IMR-90 (cell line): ENCODE data around the gene PLCB4. TPM values are rescaled to one million over a fixed set of nuclear protein-coding genes. Genes with fewer than 3 reads are reported as not detected.
A peak's percentile ranks its signal among the peaks of the same experiment; 100 is the strongest.

Experiments
- ATAC-seq: fragments of 200-7000 bp; cut with Tn5 transposase; 2 replicates; pipeline ENCODE4 v1.9.1; 2020; ENCODE audit warnings: low read depth, mild to moderate bottlenecking, moderate library complexity
- BruUV-seq: library from RNA; stranded (reverse); fragments of 400-500 nt; replicated peaks from 2 replicates; lab custom pipeline; 2021; lab: Mats Ljungman, UMichigan
- CTCF ChIA-PET: fragments of 300-600 bp; formaldehyde crosslinking; extraction: SDS; loops from one replicate; lab custom pipeline; 2021; ENCODE audit warnings: antibody characterized with exemption; lab: Yijun Ruan, JAX
- POLR2A ChIA-PET: fragments of 300-600 bp; sonication (Branson Sonifier 250); formaldehyde crosslinking; loops from one replicate; lab custom pipeline; 2022; ENCODE audit warnings: antibody characterized with exemption; ENCODE audit not compliant: unreplicated experiment; lab: Charles Lee
- DNase-seq: peaks from one replicate; pipeline ENCODE4 v3.0.0; 2013
- H2AFZ ChIP-seq: replicated peaks from 2 replicates; pipeline ENCODE3; 2013; ENCODE audit warnings: low read length, mild to moderate bottlenecking; ENCODE audit not compliant: poor library complexity
- H2AK5ac ChIP-seq: 2 replicates; pipeline ENCODE4 v1.6.1; 2013; ENCODE audit warnings: low read depth, low read length, inconsistent platforms
- H2AK9ac ChIP-seq: replicated peaks from 2 replicates; pipeline ENCODE3; 2013; ENCODE audit warnings: mild to moderate bottlenecking, low read depth, low read length, moderate library complexity; ENCODE audit not compliant: poor library complexity
- H2BK120ac ChIP-seq: 2 replicates; pipeline ENCODE4 v1.6.1; 2013; ENCODE audit warnings: low read depth, low read length, inconsistent platforms
- H2BK15ac ChIP-seq: 3 replicates; pipeline ENCODE4 v1.6.1; 2013; ENCODE audit warnings: low read depth, low read length, inconsistent platforms
- H2BK20ac ChIP-seq: 2 replicates; pipeline ENCODE4 v1.6.1; 2013; ENCODE audit warnings: low read depth, mild to moderate bottlenecking, inconsistent platforms, low read length, moderate library complexity
- H2BK5ac ChIP-seq: 2 replicates; pipeline ENCODE4 v1.6.1; 2013; ENCODE audit warnings: mild to moderate bottlenecking, low read depth, low read length, inconsistent platforms; ENCODE audit not compliant: poor library complexity, severe bottlenecking
- H3K14ac ChIP-seq: replicated peaks from 2 replicates; pipeline ENCODE4 v1.6.1; 2013; ENCODE audit warnings: low read depth, low read length, inconsistent platforms
- H3K18ac ChIP-seq: 2 replicates; pipeline ENCODE4 v1.6.1; 2013; ENCODE audit warnings: low read depth, low read length, control low read depth
- H3K23ac ChIP-seq: 2 replicates; pipeline ENCODE4 v1.6.1; 2013; ENCODE audit warnings: low read depth, low read length, inconsistent platforms
- H3K27ac ChIP-seq: 2 replicates; pipeline ENCODE4 v1.5.1; 2013; ENCODE audit warnings: mild to moderate bottlenecking, control low read depth, low read length; ENCODE audit not compliant: insufficient read depth
- H3K27me3 ChIP-seq: 2 replicates; pipeline ENCODE4 v1.6.1; 2013; ENCODE audit warnings: low read length; ENCODE audit not compliant: control insufficient read depth, insufficient read depth
- H3K36me3 ChIP-seq: 2 replicates; pipeline ENCODE4 v1.6.1; 2013; ENCODE audit warnings: low read length, mixed read lengths; ENCODE audit not compliant: control insufficient read depth, insufficient read depth
- H3K4ac ChIP-seq: 2 replicates; pipeline ENCODE4 v1.6.1; 2013; ENCODE audit warnings: low read depth, low read length, inconsistent platforms
- H3K4me1 ChIP-seq: 2 replicates; pipeline ENCODE4 v1.6.1; 2013; ENCODE audit warnings: low read length, mixed read lengths; ENCODE audit not compliant: control insufficient read depth, insufficient read depth
- H3K4me2 ChIP-seq: 2 replicates; pipeline ENCODE4 v1.6.1; 2013; ENCODE audit warnings: low read depth, mild to moderate bottlenecking, control low read depth, low read length, moderate library complexity
- H3K4me3 ChIP-seq: 2 replicates; pipeline ENCODE4 v1.5.1; 2013; ENCODE audit warnings: low read depth, mild to moderate bottlenecking, control low read depth, low read length, moderate library complexity; ENCODE audit not compliant: insufficient read depth
- H3K56ac ChIP-seq: 2 replicates; pipeline ENCODE4 v1.6.1; 2013; ENCODE audit warnings: low read length, inconsistent platforms; ENCODE audit not compliant: insufficient read depth; ENCODE audit errors: extremely low read depth
- H3K79me1 ChIP-seq, 2 experiments: 2 replicates each; pipeline ENCODE4 v1.6.1; 2013; ENCODE audit warnings: low read length in 2 of 2, inconsistent platforms in 1 of 2, low read depth in 1 of 2
- H3K9ac ChIP-seq: 2 replicates; pipeline ENCODE4 v1.6.1; 2013; ENCODE audit warnings: low read depth, low read length, control low read depth
- H3K9me1 ChIP-seq: 2 replicates; pipeline ENCODE4 v1.6.1; 2013; ENCODE audit warnings: low read length, inconsistent platforms; ENCODE audit not compliant: insufficient read depth
- H3K9me3 ChIP-seq: 2 replicates; pipeline ENCODE4 v1.6.1; 2013; ENCODE audit warnings: low read length; ENCODE audit not compliant: control insufficient read depth, insufficient read depth
- H4K20me1 ChIP-seq: 2 replicates; pipeline ENCODE4 v1.6.1; 2013; ENCODE audit warnings: low read length, inconsistent platforms; ENCODE audit not compliant: insufficient read depth
- H4K5ac ChIP-seq: 2 replicates; pipeline ENCODE4 v1.6.1; 2013; ENCODE audit warnings: mild to moderate bottlenecking, low read depth, low read length, control low read depth
- H4K8ac ChIP-seq, 2 experiments: 2 replicates each; pipeline ENCODE4 v1.6.1; 2013; ENCODE audit warnings: low read depth in 2 of 2, low read length in 2 of 2, control low read depth in 1 of 2, inconsistent platforms in 1 of 2
- H4K91ac ChIP-seq: 2 replicates; pipeline ENCODE4 v1.6.1; 2013; ENCODE audit warnings: low read depth, low read length, inconsistent platforms; ENCODE audit not compliant: insufficient read depth
- BHLHE40 ChIP-seq: fragments of 150-350 bp; IDR thresholded peaks from 2 replicates; pipeline ENCODE4 v1.6.1; 2016; ENCODE audit warnings: mild to moderate bottlenecking, low read depth, low read length
- CEBPB ChIP-seq: IDR thresholded peaks from 2 replicates; pipeline ENCODE4 v1.6.1; 2012; ENCODE audit warnings: low read depth, low read length, improper control_type of control experiment
- FOS ChIP-seq: fragments of 150-350 bp; IDR thresholded peaks from 2 replicates; pipeline ENCODE4 v1.6.1; 2016; ENCODE audit warnings: low read depth, low read length
- MAFK ChIP-seq: IDR thresholded peaks from 2 replicates; pipeline ENCODE4 v1.6.1; 2012; ENCODE audit warnings: low read depth, low read length, improper control_type of control experiment
- POLR2A ChIP-seq: IDR thresholded peaks from 2 replicates; pipeline ENCODE4 v1.6.1; 2012; ENCODE audit warnings: mild to moderate bottlenecking, low read depth, low read length
- WGBS, 2 experiments: methylation state at CpG; one replicate each; pipeline versions ENCODE4 v1.1.5 to v1.1.7; 2013; ENCODE audit warnings: missing lambda C conversion rate in 2 of 2; ENCODE audit not compliant: insufficient read length in 1 of 2; ENCODE audit errors: extremely low coverage in 2 of 2; 5-methylcytosine and 5-hydroxymethylcytosine counted together
- dilution Hi-C: fragments of 300-500 bp; cut with HindIII; formaldehyde crosslinking; loops from one replicate; pipeline ENCODE4 v1.14.3; 2018; ENCODE audit warnings: low sequenced_read_pairs; ENCODE audit not compliant: unreplicated experiment
- in situ Hi-C: fragments of 300-500 bp; cut with MboI; formaldehyde crosslinking; loops from 3 replicates; pipeline ENCODE4 v1.14.3; 2019; ENCODE audit warnings: low sequenced_read_pairs, inconsistent platforms, mixed read lengths
- intact Hi-C: fragments of 100-400 bp; cut with micrococcal nuclease; formaldehyde crosslinking; loops from 2 replicates; pipeline ENCODE4 v1.10.0; 2022
- polyA plus RNA-seq, 3 experiments: library from polyadenylated mRNA; depleted of rRNA; stranded (reverse); fragments of >200 nt; gene quantifications; 2 replicates each; pipeline ENCODE4 v1.2.3, GENCODE V29; 2012; ENCODE audit warnings: low replicate concordance in 1 of 3
- total RNA-seq: library from RNA; depleted of rRNA; stranded (reverse); fragments of >200 nt; gene quantifications from 2 replicates; pipeline ENCODE4 v1.2.3, GENCODE V29; 2012
- TF ChIP-seq, protein P1 (sequence below): fragments of 150-350 bp; IDR thresholded peaks from 2 replicates; pipeline ENCODE4 v1.6.1; 2017; ENCODE audit warnings: mild to moderate bottlenecking, antibody characterized with exemption, low read length, low read depth
- TF ChIP-seq, protein P2 (sequence below): fragments of 150-350 bp; IDR thresholded peaks from 2 replicates; pipeline ENCODE4 v1.6.1; 2016; ENCODE audit warnings: low read depth, mild to moderate bottlenecking, low read length, moderate library complexity, borderline replicate concordance
- TF ChIP-seq, protein P3 (sequence below): conservative IDR thresholded peaks from 2 replicates; pipeline ENCODE4 v1.5.1; 2012; ENCODE audit warnings: mild to moderate bottlenecking, low read depth, low read length, improper control_type of control experiment

Gene PLCB4
- total and polyA plus RNA-seq, 2 of the 4 experiments (the other 2 are of a cell fraction): 12.5 to 24.0 TPM

DNA sequence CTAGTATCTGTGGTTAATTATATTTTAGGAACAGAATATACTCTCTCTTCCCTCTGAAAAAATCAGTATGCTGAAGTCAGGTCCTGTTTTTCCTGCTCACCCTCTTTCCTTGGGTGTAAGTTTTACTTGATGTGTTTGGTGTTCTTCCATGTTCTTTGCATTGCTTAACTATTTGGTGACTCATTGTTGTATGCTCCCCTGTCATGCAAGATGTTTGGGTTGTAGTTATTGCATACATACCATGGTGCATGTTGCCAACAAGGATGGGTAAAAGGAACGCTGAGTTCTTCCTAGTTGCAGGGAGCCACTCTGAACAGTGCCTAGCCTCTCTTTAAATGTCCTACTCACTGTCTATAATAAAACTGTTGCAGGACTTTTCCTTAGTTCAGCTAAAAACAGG, 237.6 kb downstream of the PLCB4 start:
- H4K20me1 ChIP-seq: no peaks in the 10 kb centered on the region
- no peak overlapping the region for H2AK9ac ChIP-seq
- peaks cover 4% of the 10 kb centered on the region; the same call in 1 of the 2 replicates for H3K9me1 ChIP-seq
- H3K27ac ChIP-seq: no peak overlapping the region
- DNase-seq (peak; percentile 93), ATAC-seq (peak; percentile 88)
- no peak overlapping the region for H3K18ac ChIP-seq
- no peak overlapping the region for H4K5ac ChIP-seq
- no peak overlapping the region for H3K4me2 ChIP-seq
- H2BK20ac ChIP-seq: peak overlapping the region; percentile 28; the same call in 1 of the 2 replicates
- no peaks in the 10 kb centered on the region for H3K27me3 ChIP-seq
- TF ChIP-seq, protein P1, sequence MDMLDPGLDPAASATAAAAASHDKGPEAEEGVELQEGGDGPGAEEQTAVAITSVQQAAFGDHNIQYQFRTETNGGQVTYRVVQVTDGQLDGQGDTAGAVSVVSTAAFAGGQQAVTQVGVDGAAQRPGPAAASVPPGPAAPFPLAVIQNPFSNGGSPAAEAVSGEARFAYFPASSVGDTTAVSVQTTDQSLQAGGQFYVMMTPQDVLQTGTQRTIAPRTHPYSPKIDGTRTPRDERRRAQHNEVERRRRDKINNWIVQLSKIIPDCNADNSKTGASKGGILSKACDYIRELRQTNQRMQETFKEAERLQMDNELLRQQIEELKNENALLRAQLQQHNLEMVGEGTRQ: no peak
- TF ChIP-seq MAFK (no peak), BHLHE40 (0 out of 2 replicates have a peak, but pooled peaks have one; percentile 24), CEBPB (peak; percentile 99), POLR2A (no peak), FOS (peak; percentile 96)
- TF ChIP-seq, protein P2, sequence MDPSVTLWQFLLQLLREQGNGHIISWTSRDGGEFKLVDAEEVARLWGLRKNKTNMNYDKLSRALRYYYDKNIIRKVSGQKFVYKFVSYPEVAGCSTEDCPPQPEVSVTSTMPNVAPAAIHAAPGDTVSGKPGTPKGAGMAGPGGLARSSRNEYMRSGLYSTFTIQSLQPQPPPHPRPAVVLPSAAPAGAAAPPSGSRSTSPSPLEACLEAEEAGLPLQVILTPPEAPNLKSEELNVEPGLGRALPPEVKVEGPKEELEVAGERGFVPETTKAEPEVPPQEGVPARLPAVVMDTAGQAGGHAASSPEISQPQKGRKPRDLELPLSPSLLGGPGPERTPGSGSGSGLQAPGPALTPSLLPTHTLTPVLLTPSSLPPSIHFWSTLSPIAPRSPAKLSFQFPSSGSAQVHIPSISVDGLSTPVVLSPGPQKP: no peak
- TF ChIP-seq, protein P3, sequence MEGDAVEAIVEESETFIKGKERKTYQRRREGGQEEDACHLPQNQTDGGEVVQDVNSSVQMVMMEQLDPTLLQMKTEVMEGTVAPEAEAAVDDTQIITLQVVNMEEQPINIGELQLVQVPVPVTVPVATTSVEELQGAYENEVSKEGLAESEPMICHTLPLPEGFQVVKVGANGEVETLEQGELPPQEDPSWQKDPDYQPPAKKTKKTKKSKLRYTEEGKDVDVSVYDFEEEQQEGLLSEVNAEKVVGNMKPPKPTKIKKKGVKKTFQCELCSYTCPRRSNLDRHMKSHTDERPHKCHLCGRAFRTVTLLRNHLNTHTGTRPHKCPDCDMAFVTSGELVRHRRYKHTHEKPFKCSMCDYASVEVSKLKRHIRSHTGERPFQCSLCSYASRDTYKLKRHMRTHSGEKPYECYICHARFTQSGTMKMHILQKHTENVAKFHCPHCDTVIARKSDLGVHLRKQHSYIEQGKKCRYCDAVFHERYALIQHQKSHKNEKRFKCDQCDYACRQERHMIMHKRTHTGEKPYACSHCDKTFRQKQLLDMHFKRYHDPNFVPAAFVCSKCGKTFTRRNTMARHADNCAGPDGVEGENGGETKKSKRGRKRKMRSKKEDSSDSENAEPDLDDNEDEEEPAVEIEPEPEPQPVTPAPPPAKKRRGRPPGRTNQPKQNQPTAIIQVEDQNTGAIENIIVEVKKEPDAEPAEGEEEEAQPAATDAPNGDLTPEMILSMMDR: no peak
- H3K9ac ChIP-seq: no peak overlapping the region
- no peak overlapping the region for H4K91ac ChIP-seq
- H2AK5ac ChIP-seq: 0 out of 2 replicates have a peak overlapping the region, but pooled peaks have one; percentile 8
- no CpG with 5 or more reads among the region's 1 CpG for WGBS, 2 experiments
- BruUV-seq: no TSS peak
- peak overlapping the region in 1 of 2 experiments; percentile 31; a peak in 1 of 4 replicates for H4K8ac ChIP-seq
- H3K4ac ChIP-seq: 0 out of 2 replicates have a peak overlapping the region, but pooled peaks have one; percentile 59
- intact Hi-C loops: no loop called here
- no peak overlapping the region for H3K4me3 ChIP-seq
- in situ Hi-C loops: no loop called here
- peaks cover 17% of the 10 kb centered on the region for H3K4me1 ChIP-seq
- H3K14ac ChIP-seq: peak overlapping the region; percentile 13; the same call in 1 of the 2 replicates
- no peak overlapping the region for H2AFZ ChIP-seq
- H3K56ac ChIP-seq: no peak overlapping the region
- H3K36me3 ChIP-seq: no peaks in the 10 kb centered on the region; the same call in 1 of the 2 replicates
- H3K9me3 ChIP-seq: no peaks in the 10 kb centered on the region
- dilution Hi-C loops: no loop called here
- no peak overlapping the region for H2BK15ac ChIP-seq
- peak overlapping the region; percentile 62 for H2BK120ac ChIP-seq
- CTCF ChIA-PET: interaction anchor here (0.6 to 1.1 kb wide), 3 partner anchors 17 to 350 kb away, joined by 3 to 4 read pairs (median 3); no protein-coding TSS in a partner anchor
- POLR2A ChIA-PET: no interaction called here
- peak overlapping the region; percentile 72 for H2BK5ac ChIP-seq
- peaks cover 7 to 60% of the 10 kb centered on the region in 2 experiments; a peak in 3 of 4 replicates for H3K79me1 ChIP-seq
- no peak overlapping the region for H3K23ac ChIP-seq
